HEK293T (cell line): ENCODE measurements around the gene MUSTN1.

Experiments
- CTCF ChIA-PET: fragments of 350-600 bp; formaldehyde crosslinking; extraction: SDS; loops from one replicate; lab custom pipeline; 2021; ENCODE audit warnings: antibody characterized with exemption, inconsistent platforms; lab: Yijun Ruan, JAX
- POLR2A ChIA-PET: fragments of 350-600 bp; formaldehyde crosslinking; extraction: SDS; loops from one replicate; lab custom pipeline; 2020; ENCODE audit warnings: antibody characterized with exemption, inconsistent platforms; lab: Yijun Ruan, JAX
- DNase-seq: peaks from one replicate; pipeline ENCODE4 v3.0.0; 2012; ENCODE audit warnings: mixed read lengths; ENCODE audit errors: extremely low spot score
- ARNT ChIP-seq: fragments of 450-650 bp; IDR thresholded peaks from 2 replicates; pipeline ENCODE4 v1.6.1; 2017; ENCODE audit warnings: mild to moderate bottlenecking
- BHLHE40 ChIP-seq: fragments of 450-650 bp; IDR thresholded peaks from 2 replicates; pipeline ENCODE4 v1.6.1; 2016; ENCODE audit warnings: mild to moderate bottlenecking, moderate library complexity, borderline replicate concordance
- CTBP1 ChIP-seq: fragments of 450-650 bp; IDR thresholded peaks from 2 replicates; pipeline ENCODE4 v1.6.1; 2016; ENCODE audit warnings: borderline replicate concordance
- ELF4 ChIP-seq: fragments of 450-650 bp; IDR thresholded peaks from 2 replicates; pipeline ENCODE4 v1.6.1; 2017; ENCODE audit warnings: antibody characterized with exemption
- FOXA1 ChIP-seq: fragments of 450-650 bp; IDR thresholded peaks from 2 replicates; pipeline ENCODE4 v1.6.1; 2016; ENCODE audit warnings: mild to moderate bottlenecking
- FOXK2 ChIP-seq: fragments of 450-650 bp; IDR thresholded peaks from 2 replicates; pipeline ENCODE4 v1.6.1; 2016; ENCODE audit warnings: mild to moderate bottlenecking
- FOXM1 ChIP-seq: fragments of 450-650 bp; IDR thresholded peaks from 2 replicates; pipeline ENCODE4 v1.6.1; 2017; ENCODE audit warnings: mild to moderate bottlenecking, borderline replicate concordance
- HDGF ChIP-seq: fragments of 450-650 bp; IDR thresholded peaks from 2 replicates; pipeline ENCODE4 v1.6.1; 2017; ENCODE audit warnings: antibody characterized with exemption, borderline replicate concordance
- L3MBTL2 ChIP-seq: fragments of 450-650 bp; conservative IDR thresholded peaks from 2 replicates; pipeline ENCODE4 v1.6.1; 2016; ENCODE audit warnings: mild to moderate bottlenecking
- LEF1 ChIP-seq: fragments of 450-650 bp; IDR thresholded peaks from 2 replicates; pipeline ENCODE4 v1.6.1; 2017; ENCODE audit warnings: mild to moderate bottlenecking, borderline replicate concordance
- NFRKB ChIP-seq: fragments of 450-650 bp; IDR thresholded peaks from 2 replicates; pipeline ENCODE4 v1.6.1; 2016; ENCODE audit warnings: mild to moderate bottlenecking, moderate library complexity
- SP1 ChIP-seq: fragments of 450-650 bp; IDR thresholded peaks from 2 replicates; pipeline ENCODE4 v1.6.1; 2017
- SUZ12 ChIP-seq: fragments of 450-650 bp; IDR thresholded peaks from 2 replicates; pipeline ENCODE4 v1.6.1; 2016; ENCODE audit warnings: mild to moderate bottlenecking
- TARDBP ChIP-seq: fragments of 450-650 bp; IDR thresholded peaks from 2 replicates; pipeline ENCODE4 v1.6.1; 2016
- ZNF384 ChIP-seq: fragments of 450-650 bp; IDR thresholded peaks from 2 replicates; pipeline ENCODE4 v1.6.1; 2016
- TF ChIP-seq, protein P1 (sequence below): fragments of 450-650 bp; IDR thresholded peaks from 2 replicates; pipeline ENCODE4 v1.6.1; 2016

The MUSTN1 gene

DNA sequence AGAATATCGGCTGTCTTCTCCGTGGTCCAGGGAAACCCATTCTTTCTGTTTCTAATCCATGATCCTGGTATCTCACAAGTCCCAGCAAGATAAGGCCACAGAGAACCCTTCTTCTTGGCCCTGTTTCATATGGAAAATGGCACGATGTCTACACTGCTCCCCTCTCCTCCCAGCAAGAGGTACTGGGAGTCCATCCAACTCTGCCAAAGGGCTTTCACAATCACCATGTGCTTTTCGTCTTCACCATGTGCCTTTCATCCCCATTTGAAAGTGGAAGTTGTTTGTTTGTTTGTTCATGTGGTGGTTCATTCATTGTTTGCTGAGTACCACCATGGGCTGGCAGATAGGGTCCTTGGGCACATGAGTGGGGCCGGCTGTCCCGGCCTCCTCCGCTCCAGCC lies 34.7 kb downstream of the MUSTN1 start:
- POLR2A ChIA-PET: no interaction called here
- CTCF ChIA-PET: interaction anchor here (1.1 to 2.1 kb wide), 2 partner anchors 9 to 21 kb away, joined by 4 to 7 read pairs; no protein-coding TSS in a partner anchor
- TF ChIP-seq LEF1 (no peak), FOXA1 (no peak), NFRKB (no peak)
- DNase-seq: no peak

DNA sequence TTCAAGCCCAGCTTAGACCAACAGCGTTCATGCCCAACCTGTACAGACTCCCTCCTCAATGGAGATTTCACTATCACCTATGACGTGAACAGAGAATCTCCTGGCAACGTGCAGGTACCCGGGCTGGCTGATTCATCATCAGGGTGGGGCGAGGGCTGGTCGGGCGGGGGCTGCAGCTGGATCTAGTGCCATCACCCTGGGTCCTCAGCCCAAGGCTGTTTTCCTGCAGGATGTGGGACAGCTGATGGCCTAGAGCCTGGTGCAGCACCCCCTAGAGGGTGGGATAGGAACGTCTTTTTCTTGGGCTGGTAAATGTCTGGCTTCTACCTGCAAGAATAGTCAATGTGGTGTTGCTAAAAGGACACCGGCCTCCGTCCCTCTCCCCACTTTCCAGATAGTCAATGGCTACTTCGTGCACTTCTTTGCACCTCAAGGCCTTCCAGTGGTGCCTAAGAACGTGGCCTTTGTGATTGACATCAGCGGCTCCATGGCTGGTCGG lies 35.8 kb downstream of the MUSTN1 start:
- TF ChIP-seq ELF4 (no peak), SP1 (no peak), FOXK2 (no peak), FOXM1 (no peak), BHLHE40 (no peak), TARDBP (no peak), ZNF384 (no peak), LEF1 (no peak), L3MBTL2 (no peak), SUZ12 (no peak), CTBP1 (no peak), HDGF (no peak)
- TF ChIP-seq, protein P1, sequence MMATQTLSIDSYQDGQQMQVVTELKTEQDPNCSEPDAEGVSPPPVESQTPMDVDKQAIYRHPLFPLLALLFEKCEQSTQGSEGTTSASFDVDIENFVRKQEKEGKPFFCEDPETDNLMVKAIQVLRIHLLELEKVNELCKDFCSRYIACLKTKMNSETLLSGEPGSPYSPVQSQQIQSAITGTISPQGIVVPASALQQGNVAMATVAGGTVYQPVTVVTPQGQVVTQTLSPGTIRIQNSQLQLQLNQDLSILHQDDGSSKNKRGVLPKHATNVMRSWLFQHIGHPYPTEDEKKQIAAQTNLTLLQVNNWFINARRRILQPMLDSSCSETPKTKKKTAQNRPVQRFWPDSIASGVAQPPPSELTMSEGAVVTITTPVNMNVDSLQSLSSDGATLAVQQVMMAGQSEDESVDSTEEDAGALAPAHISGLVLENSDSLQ: no peak
- ChIA-PET POLR2A (interaction anchor here (1.2 to 1.6 kb wide), 2 partner anchors 18 to 28 kb away, joined by 3 to 12 read pairs; partner anchors contain the start of gene NEK4), CTCF (interaction anchor here (0.6 to 2.1 kb wide), 12 partner anchors 8 to 392 kb away, joined by 3 to 7 read pairs (median 4); no protein-coding TSS in a partner anchor)
- DNase-seq: peak; percentile 80

DNA sequence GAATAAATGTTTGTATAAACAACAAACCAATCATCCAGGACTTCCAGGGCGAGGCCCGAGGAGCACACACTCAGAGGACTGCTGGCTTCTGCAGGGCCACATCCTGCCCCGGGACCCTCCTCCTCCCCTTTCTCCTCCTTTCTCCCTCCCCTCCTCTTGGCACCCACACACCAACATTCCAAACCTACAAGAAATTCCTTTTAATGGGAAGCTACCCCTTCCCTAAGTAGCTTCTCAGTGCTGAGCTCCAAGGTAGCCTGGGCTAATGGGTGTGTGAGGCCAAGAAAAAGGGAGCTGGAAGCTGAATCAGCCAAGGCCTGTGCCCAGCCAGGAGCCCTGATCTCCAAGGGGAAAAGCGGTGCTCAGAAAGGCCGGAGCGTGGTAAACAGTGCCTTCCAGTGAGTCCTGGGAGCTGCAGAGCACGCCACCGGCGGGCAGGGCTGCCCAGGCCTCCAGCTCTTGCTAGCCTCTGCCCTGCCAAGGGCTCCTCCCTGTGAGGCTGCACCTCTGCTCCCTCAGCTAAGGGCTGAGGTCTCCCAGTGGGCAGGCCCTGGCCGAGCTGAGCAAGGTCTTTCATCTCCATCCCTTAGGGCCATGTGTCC lies 36.3 kb downstream of the MUSTN1 start:
- POLR2A ChIA-PET: interaction anchor here (1.2 to 1.6 kb wide), 2 partner anchors 18 to 28 kb away, joined by 3 to 12 read pairs; partner anchors contain the start of gene NEK4
- TF ChIP-seq ZNF384 (no peak), BHLHE40 (no peak), CTBP1 (no peak), TARDBP (no peak)
- TF ChIP-seq, protein P1: no peak
- no peak for DNase-seq
- CTCF ChIA-PET: interaction anchor here (0.8 to 1.2 kb wide), 9 partner anchors 8 to 393 kb away, joined by 3 to 5 read pairs (median 4); no protein-coding TSS in a partner anchor

DNA sequence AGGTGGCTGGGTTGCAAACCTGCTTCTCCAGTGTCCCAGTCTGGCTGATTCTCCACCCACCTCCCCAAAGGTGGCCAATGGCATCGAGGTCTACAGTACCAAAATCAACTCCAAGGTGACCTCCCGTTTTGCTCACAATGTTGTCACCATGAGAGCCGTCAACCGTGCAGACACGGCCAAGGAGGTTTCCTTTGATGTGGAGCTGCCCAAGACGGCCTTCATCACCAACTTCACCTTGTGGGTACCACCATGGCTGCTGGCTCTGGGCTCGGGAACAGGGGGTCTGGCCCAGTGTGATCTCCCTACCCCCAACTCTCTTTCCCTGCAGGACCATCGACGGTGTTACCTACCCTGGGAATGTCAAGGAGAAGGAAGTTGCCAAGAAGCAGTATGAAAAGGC lies 38.4 kb downstream of the MUSTN1 start:
- ChIA-PET CTCF (no interaction called here), POLR2A (no interaction called here)

DNA sequence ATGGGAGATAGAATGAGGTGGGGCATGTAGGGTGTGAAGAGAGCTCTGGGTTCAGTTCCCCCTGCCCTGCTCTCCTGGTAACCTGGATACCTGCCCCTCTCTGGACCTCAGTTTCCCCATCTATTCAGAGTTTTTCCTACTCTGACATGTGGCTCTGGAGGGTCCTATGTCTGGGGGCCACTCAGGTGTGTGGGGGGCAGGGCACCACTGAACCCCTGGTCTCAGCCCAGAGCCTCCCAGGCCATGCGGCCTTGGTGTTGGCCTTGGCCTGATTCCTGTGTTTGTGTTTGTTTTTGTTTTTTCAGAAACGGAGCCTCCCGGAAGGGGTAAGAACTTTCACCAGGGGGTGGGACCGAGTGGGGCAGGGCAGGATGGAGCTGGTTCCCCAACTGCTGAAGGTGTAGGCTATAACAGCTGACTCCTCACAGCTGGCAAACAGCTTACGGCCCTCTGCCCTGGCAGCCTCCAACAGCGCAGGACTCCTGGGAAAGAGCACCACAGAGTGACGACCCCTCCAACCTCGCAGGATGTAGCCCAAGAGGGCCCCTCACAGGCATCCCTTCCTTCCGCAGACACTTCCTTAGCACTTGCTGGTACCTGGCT lies 39.4 kb downstream of the MUSTN1 start:
- TF ChIP-seq ZNF384 (no peak), HDGF (no peak), BHLHE40 (no peak), ELF4 (no peak), ARNT (no peak), CTBP1 (no peak), LEF1 (no peak), FOXK2 (no peak)
- TF ChIP-seq, protein P1: no peak
- ChIA-PET CTCF (no interaction called here), POLR2A (interaction anchor here (0.6 kb wide), 1 partner anchor 24 kb away, joined by 3 read pairs; the partner anchor contains the start of gene NEK4)
- no peak for DNase-seq

More for the DNA sequence above, 38.4 kb downstream of the MUSTN1 start:
- no peak for DNase-seq
- TF ChIP-seq FOXK2 (no peak), FOXM1 (no peak), ZNF384 (no peak), CTBP1 (no peak), NFRKB (no peak), FOXA1 (no peak), BHLHE40 (no peak), LEF1 (no peak), ELF4 (no peak), ARNT (no peak), SUZ12 (no peak), SP1 (no peak), L3MBTL2 (no peak), TARDBP (no peak), HDGF (no peak)
- TF ChIP-seq, protein P1: no peak
